HL-60 (cell line): ENCODE measurements around the gene IL1A.

ENCODE experiments used
- GABPA ChIP-seq: IDR thresholded peaks from 2 replicates; pipeline ENCODE4 v1.6.1; 2012; ENCODE audit warnings: low read depth
- POLR2AphosphoS5 ChIP-seq: IDR thresholded peaks from 2 replicates; pipeline ENCODE4 v1.6.1; 2012; ENCODE audit warnings: low read depth
- TF ChIP-seq, protein P1 (sequence below): IDR thresholded peaks from one replicate; pipeline ENCODE4 v1.5.1; 2011; ENCODE audit warnings: low read length, control low read depth, inconsistent platforms; ENCODE audit not compliant: insufficient read depth

DNA sequence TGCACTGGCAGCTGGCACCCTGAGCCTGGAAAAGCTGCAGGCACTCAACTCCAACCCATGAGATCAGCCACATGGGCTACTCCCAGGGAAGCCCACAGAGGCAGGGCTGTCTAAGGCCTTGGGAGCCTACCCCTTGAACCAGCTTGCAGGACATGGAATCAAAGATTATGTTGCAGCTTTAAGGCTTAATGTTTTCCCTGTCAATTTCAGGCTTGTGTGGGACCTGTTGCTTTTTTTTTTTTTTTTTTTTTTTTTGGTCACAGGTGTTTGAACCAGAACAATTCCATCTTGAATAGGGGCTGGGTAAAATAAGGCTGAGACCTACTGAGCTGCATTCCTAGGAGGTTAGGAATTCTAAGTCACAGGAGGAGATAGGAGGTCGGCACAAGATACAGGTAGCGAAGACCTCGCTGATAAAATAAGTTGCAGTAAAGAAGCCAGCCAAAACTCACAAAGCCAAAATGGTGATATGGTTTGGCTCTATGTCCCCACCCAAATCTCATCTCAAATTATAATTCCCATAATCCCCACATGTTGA is 7.5 kb upstream of the IL1A start:
- no peak for TF ChIP-seq GABPA
- TF ChIP-seq, protein P1, sequence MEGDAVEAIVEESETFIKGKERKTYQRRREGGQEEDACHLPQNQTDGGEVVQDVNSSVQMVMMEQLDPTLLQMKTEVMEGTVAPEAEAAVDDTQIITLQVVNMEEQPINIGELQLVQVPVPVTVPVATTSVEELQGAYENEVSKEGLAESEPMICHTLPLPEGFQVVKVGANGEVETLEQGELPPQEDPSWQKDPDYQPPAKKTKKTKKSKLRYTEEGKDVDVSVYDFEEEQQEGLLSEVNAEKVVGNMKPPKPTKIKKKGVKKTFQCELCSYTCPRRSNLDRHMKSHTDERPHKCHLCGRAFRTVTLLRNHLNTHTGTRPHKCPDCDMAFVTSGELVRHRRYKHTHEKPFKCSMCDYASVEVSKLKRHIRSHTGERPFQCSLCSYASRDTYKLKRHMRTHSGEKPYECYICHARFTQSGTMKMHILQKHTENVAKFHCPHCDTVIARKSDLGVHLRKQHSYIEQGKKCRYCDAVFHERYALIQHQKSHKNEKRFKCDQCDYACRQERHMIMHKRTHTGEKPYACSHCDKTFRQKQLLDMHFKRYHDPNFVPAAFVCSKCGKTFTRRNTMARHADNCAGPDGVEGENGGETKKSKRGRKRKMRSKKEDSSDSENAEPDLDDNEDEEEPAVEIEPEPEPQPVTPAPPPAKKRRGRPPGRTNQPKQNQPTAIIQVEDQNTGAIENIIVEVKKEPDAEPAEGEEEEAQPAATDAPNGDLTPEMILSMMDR = no peak
- no peak for TF ChIP-seq POLR2AphosphoS5
